Measurements from ENCODE around the gene RNF145.

DNA sequence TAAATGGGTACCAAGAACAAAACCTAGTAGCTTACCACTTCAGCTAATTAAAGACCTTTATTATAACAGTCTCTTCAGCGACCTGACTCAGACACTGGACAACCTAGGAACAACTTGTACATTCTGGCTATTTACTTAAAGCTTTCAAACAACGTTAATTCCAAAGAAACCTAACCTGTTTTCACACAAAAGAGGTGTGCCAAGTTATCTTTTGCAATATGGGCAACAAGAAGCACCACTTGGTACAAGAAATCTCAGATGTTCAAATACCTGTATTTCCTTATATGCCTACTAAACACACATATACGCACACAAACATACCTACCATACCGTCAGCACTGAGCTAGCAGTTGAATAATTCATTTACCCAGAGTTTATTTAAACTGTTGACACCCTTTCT is 23.0 kb downstream of the RNF145 start:
- no peak for TF ChIP-seq EZH2 (IDR thresholded peaks at IDR 0.05)
- no peak for TF ChIP-seq POLR2AphosphoS5 (IDR thresholded peaks at IDR 0.05; ENCODE audit: borderline replicate concordance, low read depth, low read length)

Data from SK-N-MC (cell line).